Ovary (tissue), 3 donors: ENCODE measurements around the gene INPPL1.

ENCODE experiments used
- EP300 ChIP-seq: sonication (generic); formaldehyde crosslinking; IDR thresholded peaks from one replicate; pipeline ENCODE4 v1.6.1; 2017; ENCODE audit warnings: antibody characterized with exemption
- POLR2A ChIP-seq: fragments of 450-650 bp; IDR thresholded peaks from one replicate; pipeline ENCODE4 v1.6.1; 2017; ENCODE audit warnings: antibody characterized with exemption, mild to moderate bottlenecking, moderate library complexity
- TF ChIP-seq, protein P1 (sequence below), 3 donors: fragments of 450-650 bp in 2 of 3; fragments of 200-600 bp in 1 of 3; IDR thresholded peaks; one replicate each; pipeline versions ENCODE4 v1.5.1 to v1.8.0; 2016 to 2022; ENCODE audit warnings: antibody characterized with exemption in 3 of 3, mild to moderate bottlenecking in 1 of 3
- donor health status: DM: no; HTN: no; CAD: no.

- TF ChIP-seq, protein P1, sequence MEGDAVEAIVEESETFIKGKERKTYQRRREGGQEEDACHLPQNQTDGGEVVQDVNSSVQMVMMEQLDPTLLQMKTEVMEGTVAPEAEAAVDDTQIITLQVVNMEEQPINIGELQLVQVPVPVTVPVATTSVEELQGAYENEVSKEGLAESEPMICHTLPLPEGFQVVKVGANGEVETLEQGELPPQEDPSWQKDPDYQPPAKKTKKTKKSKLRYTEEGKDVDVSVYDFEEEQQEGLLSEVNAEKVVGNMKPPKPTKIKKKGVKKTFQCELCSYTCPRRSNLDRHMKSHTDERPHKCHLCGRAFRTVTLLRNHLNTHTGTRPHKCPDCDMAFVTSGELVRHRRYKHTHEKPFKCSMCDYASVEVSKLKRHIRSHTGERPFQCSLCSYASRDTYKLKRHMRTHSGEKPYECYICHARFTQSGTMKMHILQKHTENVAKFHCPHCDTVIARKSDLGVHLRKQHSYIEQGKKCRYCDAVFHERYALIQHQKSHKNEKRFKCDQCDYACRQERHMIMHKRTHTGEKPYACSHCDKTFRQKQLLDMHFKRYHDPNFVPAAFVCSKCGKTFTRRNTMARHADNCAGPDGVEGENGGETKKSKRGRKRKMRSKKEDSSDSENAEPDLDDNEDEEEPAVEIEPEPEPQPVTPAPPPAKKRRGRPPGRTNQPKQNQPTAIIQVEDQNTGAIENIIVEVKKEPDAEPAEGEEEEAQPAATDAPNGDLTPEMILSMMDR (IDR thresholded peaks at IDR 0.05), result no peak
- TF ChIP-seq POLR2A (no peak), EP300 (no peak)
These were observed 34.9 kb upstream of the INPPL1 start for GRCh38 chr11:72189455-72190250.
